ENCODE data around the gene CLTB.

DNA sequence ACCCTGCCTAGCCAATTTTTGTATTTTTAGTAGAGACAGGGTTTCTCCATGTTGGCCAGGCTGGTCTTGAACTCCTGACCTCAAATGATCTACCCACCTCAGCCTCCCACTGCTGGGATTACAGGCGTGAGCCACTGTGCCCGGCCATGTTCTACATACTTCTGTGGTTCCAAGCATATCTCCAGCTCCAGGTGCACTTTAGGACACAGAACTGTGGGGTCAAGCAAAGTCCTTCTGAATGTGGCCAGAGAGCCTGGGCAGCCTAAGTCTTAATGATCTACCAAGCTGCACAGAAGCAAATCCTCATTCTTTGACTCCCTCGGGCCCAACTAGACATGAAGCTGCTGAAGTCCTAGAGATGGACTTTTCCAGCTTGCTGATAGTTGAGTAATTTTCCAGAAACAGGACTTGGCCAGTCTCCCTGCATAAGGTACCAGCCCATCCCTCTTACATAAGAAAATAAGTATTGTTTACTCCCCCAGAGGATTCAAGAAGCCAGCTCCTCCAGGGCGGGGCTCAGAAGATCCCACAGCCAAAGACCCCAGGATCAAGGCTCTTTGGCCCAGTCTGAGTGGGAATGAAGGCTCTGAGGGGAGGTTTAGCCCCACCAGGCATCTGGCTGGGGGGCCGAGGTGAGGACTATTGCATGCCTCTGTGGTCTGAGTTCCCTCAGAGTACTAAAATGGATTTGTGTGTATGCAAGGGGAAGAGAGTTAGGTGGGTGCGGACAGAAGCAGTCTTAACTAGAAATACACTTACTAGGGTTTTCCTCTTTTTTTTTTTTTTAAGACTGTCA lies 8.7 kb downstream of the CLTB start:
- TF ChIP-seq, protein P1, sequence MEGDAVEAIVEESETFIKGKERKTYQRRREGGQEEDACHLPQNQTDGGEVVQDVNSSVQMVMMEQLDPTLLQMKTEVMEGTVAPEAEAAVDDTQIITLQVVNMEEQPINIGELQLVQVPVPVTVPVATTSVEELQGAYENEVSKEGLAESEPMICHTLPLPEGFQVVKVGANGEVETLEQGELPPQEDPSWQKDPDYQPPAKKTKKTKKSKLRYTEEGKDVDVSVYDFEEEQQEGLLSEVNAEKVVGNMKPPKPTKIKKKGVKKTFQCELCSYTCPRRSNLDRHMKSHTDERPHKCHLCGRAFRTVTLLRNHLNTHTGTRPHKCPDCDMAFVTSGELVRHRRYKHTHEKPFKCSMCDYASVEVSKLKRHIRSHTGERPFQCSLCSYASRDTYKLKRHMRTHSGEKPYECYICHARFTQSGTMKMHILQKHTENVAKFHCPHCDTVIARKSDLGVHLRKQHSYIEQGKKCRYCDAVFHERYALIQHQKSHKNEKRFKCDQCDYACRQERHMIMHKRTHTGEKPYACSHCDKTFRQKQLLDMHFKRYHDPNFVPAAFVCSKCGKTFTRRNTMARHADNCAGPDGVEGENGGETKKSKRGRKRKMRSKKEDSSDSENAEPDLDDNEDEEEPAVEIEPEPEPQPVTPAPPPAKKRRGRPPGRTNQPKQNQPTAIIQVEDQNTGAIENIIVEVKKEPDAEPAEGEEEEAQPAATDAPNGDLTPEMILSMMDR (IDR thresholded peaks at IDR 0.05): no peak
- TF ChIP-seq EZH2 (IDR thresholded peaks at IDR 0.05; ENCODE audit: borderline replicate concordance, insufficient read depth, low read depth, low read length, poor library complexity, severe bottlenecking): no peak

All from B cell (primary cell).